SK-N-DZ (cell line): ENCODE data around the gene RASA3.
"Not testable (repeated sequence)": the region's sequence is repeated elsewhere in the genome, so short reads cannot be mapped to it uniquely, and the experiment has no call there.

Experiments used
- DNase-seq: peaks from one replicate; pipeline ENCODE4 v3.0.0-alpha.2; 2015; ENCODE audit warnings: low spot score

The RASA3 gene

GRCh38 chr13:114127473-114128347 is 4.7 kb downstream of the RASA3 start:
- DNase-seq: no peak

GRCh38 chr13:114126789-114127472 is 5.5 kb downstream of the RASA3 start:
- no peak for DNase-seq

DNA sequence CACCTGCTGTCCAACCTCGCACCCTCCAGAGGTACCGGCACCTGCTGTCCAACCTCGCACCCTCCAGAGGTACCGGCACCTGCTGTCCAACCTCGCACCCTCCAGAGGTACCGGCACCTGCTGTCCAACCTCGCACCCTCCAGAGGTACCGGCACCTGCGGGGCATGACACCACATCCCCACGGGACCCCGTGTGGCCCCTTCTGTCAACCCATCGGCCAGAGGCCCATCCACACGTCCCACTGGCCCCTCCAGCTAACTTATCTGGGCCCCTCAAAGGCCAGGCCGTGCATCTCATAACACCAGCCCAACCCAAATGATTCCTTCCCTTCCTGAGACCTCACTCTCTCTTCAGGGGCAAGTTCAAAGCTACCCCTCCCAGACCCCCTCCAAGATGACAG is 6.3 kb downstream of the RASA3 start:
- DNase-seq: not testable (repeated sequence)

GRCh38 chr13:114125589-114125988 is 6.8 kb downstream of the RASA3 start:
- no peak for DNase-seq

DNA sequence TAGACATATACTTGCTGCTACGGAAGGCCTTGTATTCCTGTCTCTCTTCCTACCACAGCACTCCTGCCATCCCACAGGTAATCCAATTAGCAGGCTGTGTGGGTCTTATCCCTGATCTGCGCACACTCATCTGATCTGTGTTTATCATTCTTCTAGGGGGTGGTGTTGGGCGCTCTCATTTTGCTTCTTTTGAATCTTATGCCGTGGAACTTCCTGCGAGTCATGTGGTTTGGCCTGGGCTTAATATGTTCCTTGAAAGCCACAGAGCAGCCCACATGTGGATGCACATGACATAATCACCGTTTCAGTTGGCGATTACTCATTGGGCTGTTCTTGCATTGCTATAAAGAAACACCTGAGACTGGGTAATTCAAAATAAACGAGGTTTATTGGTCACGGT is 7.5 kb downstream of the RASA3 start:
- no peak for DNase-seq

GRCh38 chr13:114124431-114124830 is 8.0 kb downstream of the RASA3 start:
- no peak for DNase-seq

DNA sequence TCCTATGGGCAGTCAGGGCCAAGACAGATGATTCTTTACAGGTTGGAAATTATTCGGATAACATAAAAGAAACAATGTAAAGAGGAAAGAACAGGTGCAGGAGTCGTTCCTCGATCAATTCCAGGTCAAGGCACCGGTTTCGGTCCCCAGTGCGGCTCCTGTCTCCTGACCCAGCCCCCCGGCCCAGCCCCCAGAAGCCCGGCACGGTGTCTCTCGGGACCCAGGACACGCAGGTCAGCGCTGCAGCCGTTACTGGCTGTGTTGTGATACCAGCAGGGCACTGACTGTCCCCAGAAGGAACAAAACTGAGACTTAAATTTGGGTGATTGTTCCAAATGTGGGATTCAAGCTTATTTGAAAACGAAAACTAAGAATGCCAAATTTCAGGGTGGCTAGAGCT is 8.5 kb downstream of the RASA3 start:
- DNase-seq: no peak

DNA sequence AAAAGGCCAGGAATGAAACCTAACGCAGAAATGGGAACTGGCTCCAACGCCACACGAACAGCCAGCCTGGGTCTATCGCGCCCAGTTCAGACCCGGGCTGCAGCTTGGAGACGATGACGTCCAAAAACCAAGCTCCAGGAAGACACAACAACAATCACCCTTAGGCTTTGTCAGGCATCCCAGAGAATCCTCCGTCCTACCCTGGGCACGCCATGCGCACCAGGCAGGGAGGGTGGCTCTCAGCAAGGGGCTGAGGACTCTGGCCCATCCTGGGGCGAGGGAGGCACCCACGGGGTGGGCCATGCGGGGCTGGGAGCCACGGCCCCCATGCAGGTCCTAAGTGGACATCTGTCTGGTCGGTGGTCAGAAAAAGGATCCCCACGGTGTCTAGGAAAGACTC is 9.0 kb downstream of the RASA3 start:
- no peak for DNase-seq

GRCh38 chr13:114122591-114123211 is 9.7 kb downstream of the RASA3 start:
- no peak for DNase-seq

DNA sequence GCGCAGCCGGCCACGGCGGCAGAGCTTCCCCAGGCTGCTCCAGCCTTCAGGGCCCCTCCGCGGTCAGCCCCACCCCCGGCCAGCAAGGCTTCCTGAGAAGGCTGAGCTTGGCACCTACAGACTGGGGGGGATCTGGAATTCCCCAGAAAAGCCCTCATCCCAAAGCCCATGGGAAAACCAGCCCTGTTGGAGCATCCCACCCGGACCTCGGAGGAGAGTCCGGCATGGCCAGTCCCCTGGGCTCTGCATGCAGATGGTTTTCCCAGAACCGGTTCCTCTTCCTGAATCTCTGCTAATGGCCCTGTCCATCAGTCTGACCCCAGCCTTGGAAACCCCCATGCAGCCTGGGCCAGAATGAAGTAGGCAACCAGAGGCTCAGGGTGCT is 10.3 kb downstream of the RASA3 start:
- no peak for DNase-seq

- no peak for DNase-seq
Observed at GRCh38 chr13:114121496-114122126, 10.8 kb downstream of the RASA3 start.

DNA sequence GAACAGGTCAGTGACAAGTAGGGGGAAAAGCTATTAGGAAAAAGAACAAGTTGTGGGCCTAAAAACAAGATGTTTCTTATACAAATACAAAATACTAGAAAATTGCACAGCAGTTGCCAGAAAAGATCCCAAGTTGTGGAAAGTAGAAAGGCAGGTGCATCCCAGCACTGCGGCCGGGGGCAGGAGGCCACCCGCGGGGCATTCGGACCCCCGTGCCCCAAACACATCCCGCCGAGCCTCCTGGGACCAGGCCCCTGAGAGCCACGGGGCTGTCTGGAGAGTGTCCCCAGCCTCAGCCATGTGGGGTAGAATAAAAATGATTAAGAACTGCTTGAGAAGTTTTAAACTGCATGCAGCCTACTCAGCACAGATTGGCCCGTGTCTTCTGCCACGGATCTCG is 11.4 kb downstream of the RASA3 start:
- no peak for DNase-seq

- no peak for DNase-seq
Observed at GRCh38 chr13:114120591-114121011, 11.8 kb downstream of the RASA3 start.

DNA sequence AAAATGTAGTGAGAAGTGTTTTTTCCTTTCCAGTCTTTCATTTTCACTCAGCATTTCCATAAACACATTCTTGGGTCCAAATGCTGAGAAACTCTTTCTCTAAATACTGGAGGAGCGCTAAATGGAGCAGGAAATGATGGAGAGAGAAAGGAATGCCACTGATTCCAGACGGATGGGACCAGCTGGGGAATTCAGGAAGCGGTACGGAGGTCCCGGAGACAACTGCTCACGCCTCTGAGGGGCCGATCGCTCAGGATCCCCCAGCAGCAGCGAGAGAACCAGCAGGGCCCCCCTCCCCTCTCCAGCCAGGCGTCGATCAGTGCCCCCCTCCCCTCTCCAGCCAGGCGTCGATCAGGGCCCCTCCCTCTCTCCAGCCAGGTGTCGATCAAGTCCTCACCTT is 13.2 kb downstream of the RASA3 start:
- DNase-seq: no peak

DNA sequence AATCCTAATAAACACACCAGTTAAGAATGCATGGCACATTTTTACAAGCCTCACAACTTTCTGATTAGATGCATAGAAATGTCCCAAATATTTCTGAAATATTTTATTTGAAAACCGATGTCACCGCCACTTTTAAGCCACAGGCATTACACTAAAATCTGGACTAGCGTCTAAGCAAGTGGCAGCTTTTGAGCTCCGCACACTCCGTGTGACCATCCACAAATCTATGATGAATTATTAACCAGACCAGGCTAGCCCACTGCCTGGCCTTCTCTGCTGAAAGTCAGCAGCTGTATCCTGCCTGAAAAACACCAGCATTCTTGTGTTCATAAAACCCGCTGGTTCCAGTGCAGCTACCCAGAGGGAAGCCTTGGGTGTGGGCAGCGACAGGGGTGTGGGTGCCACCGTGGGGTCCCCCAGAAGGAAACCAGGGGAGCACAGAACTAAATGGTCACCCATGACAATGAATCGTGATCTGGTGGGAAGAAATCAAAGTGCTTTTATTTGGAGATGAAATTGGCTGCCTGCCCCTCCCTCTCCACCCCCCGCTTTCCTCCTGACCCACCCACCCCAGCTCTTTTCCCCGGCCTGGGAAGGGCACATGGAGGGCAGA is 13.8 kb downstream of the RASA3 start:
- DNase-seq: no peak

GRCh38 chr13:114118086-114118485 is 14.3 kb downstream of the RASA3 start:
- no peak for DNase-seq

- DNase-seq: not testable (repeated sequence)
Observed at GRCh38 chr13:114117341-114117874, 15.0 kb downstream of the RASA3 start.

GRCh38 chr13:114116734-114117133 is 15.7 kb downstream of the RASA3 start:
- no peak for DNase-seq

- DNase-seq: no peak
Observed at GRCh38 chr13:114115796-114116195, 16.6 kb downstream of the RASA3 start.

DNA sequence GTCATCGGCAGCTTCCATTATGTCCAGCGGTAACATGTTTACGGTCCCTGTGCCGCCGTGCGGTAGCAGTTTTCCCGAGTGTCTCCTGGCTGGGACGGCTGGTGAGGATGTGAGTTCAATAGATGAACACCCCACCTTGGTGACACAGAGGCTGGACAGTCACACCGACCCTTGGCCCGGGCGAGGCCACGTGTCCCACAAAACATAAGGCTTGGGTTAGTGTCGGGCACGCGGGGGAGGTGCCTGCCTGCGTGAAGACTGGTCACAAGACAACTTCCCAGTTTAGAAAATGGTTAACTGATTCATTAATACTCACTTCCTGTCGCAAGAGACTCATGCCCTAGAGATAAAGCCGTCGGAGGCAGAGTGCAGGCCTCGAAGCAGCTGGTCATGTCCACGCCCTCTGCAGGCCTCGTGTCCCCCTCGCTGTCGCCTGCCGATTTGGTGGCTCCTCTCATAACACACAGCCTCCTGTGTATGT is 17.2 kb downstream of the RASA3 start:
- DNase-seq: no peak

DNA sequence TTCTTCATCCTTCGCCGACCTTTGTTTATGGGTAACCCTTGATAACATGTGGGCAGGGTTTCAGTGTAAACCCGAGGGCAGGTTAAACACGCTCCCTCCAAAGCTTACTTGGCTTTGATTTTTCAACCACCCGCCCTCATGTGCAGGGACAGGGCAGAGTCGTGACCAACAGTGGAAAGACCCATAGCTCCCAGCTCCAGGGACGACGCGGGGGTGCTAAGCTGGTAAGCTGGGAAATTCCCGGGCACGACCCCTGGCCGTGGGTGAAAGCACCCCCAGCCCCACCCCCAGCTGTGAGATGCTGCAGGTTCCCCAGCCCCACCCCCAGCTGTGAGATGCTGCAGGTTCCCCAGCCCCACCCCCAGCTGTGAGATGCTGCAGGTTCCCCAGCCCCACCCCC is 17.8 kb downstream of the RASA3 start:
- DNase-seq: not testable (repeated sequence)
